ENCODE results near the gene FAM117A.
"Not testable (repeated sequence)": the region's sequence is repeated elsewhere in the genome, so short reads cannot be mapped to it uniquely, and the experiment has no call there.

Gene FAM117A

DNA sequence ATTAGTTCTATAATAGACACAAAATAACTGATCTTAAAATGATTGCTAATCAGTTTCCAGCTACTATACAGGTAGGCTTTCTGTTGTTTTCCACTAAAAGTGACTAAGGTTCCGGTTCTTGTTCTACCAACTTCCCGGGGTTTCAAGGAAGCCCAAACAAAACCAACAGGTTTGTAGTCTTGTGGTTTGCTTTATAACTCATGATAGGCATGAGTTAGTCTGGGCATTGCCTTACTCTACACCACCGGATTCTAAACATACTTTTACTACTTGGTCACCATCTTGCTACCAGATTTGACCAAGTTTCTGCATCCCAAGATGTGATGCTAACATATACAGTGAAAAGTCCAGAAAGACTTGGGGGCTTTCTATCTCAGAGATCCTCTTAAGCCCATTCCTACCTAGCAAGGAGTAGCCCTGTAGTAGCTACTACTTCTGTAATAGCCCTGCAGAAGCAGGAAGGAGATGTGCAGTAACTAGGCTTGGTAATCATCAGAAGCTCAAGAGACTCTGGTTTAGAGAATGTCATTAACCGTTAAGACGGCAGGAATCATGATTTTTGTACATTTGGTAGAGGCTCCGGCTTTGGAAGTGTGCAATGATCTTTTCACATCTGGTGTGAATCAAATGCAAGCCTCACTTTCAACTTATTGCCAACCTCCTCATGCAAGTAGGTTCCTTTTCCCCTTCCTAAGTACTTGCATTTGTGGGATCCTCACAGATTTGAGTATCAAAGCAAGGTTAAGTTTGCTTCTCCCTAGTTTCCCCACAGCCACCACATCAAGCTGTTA lies 1.6 kb downstream of the FAM117A start:
- no peak for DNase-seq

DNA sequence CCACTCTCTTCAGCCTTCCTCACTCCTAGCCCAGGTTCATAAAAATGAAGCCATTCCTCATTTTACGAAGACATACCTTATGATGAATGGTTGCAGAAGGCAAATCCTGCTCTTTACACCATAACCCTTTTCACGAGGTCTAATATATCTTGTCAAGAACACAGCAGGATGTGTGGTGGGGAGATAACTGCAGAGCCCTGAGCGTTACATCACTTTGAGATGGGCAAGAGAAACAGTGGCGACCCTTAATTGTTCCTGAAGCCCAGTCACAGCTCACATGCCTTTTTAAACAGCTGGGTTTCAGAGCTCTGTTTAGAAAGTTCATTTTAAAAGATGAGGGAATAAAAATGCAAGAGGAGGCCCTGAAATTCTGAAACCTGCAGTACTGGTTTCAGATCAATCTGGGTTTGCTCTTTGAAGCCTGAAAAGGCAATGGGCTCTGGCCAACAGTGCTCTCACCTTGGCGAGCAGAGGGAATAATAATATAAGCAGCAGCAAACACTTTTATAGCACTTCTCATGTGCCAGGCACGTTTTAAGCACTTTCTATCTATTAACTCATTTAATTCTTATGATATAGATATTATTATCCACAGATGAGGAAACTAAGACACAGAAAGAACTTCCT lies 2.9 kb downstream of the FAM117A start:
- DNase-seq, result no peak

- DNase-seq, result no peak
Observed at GRCh38 chr17:49760296-49760695, 3.6 kb downstream of the FAM117A start.

GRCh38 chr17:49759203-49759602 lies 4.7 kb downstream of the FAM117A start:
- no peak for DNase-seq

- DNase-seq, result not testable (repeated sequence)
Observed at GRCh38 chr17:49758464-49759010, 5.4 kb downstream of the FAM117A start.

- DNase-seq, result no peak
Observed at GRCh38 chr17:49757151-49757777, 6.7 kb downstream of the FAM117A start.

DNA sequence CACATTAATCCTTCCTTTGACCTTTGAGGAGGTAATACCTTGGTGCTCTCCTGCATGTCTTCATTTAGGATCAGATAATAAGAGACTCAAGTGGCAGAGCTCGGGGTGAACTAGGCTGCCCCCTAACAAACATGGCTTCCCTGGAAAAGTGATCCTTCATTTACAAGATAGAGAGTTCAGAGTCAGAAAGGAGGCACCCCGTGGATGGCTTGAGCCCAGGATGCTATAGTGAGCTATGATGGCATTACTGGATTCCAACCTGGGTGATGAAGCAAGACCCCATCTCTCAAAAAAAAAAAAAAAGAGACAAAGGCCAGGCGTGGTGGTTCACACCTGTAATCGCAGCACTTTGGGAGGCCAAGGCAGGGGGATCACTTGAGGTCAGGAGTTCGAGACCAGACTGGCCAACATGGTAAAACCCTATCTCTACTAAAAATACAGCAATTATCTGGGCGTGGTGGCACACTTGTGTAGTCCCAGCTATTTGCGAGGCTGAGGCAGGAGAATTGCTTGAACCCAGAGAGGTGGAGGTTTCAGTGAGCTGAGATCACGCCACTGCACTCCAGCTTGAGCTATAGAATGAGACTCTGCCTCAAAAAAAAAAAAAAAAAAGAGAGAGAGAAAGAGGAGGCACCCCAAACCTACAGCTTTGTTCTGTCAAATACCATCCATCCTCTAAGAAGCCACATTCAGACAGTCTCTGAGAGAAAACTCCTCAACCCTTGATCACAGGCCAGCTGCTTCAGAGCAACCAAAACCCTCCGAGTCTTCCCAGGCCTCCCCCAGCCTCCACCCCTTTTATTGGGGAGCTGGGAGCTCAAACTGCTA lies 7.4 kb downstream of the FAM117A start:
- no peak for DNase-seq

GRCh38 chr17:49755663-49756283 lies 8.2 kb downstream of the FAM117A start:
- no peak for DNase-seq

GRCh38 chr17:49753959-49754391 lies 10.0 kb downstream of the FAM117A start:
- no peak for DNase-seq

GRCh38 chr17:49752508-49752907 lies 11.4 kb downstream of the FAM117A start:
- DNase-seq, result no peak

GRCh38 chr17:49749730-49750129 lies 14.2 kb downstream of the FAM117A start:
- no peak for DNase-seq

GRCh38 chr17:49748791-49749190 lies 15.1 kb downstream of the FAM117A start:
- DNase-seq, result peak; percentile 10 to 45 (median 18)

DNA sequence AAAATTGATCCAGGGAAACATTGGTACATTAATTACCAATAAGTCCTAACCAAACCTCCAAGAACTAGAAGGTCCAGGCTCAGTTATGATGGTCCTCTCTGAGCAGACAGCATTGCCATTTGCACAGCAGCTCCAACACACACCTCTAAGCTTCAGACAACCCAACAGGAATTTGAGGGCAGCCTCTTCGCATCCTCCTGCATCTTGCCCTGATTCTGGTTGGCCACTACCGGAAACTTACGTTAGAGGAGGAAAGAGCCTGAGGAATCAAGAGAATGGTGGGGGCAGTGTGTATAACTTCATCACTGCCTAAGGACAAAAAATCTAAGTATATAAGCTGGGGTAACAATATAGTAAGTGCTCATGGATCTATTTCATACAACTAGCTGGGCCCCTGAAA lies 15.7 kb downstream of the FAM117A start:
- DNase-seq, result no peak

- no peak for DNase-seq
Observed at GRCh38 chr17:49747632-49748031, 16.3 kb downstream of the FAM117A start.

DNA sequence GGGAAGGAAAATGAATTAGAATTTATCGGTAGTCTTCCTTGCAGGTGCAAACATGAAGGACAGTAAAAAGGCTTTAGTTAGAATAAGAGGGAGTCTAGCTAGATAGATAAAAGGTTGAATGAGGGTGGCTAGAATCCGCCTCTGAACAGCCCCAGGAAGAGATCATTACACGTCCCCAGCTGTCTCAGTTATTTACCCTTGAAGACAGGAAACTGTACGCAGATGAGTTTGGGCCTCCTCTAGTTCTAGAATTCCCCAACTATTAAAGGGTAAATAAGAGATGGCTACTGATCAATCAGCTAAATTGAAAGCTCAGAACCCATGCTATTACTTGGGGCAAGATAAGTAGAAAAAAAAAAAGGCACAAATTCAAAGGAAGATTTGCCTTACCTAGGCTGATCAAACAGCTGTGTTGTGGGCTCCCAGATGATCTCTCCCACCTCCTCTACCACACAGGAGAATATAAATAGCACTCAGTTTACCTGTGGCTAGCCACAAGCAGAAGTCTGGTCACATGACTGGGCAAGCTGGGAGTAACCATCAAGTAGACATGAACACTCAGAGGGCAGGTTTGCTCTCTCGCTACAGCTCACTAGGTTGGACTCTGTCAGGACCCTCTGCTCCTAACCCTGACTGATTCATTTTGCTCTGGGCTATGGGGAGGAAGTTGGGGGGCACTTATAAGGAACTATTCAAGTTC lies 17.0 kb downstream of the FAM117A start:
- DNase-seq, result peak in 1 of 4 experiments; percentile 7

GRCh38 chr17:49745175-49746139 lies 18.5 kb downstream of the FAM117A start:
- no peak for DNase-seq

DNA sequence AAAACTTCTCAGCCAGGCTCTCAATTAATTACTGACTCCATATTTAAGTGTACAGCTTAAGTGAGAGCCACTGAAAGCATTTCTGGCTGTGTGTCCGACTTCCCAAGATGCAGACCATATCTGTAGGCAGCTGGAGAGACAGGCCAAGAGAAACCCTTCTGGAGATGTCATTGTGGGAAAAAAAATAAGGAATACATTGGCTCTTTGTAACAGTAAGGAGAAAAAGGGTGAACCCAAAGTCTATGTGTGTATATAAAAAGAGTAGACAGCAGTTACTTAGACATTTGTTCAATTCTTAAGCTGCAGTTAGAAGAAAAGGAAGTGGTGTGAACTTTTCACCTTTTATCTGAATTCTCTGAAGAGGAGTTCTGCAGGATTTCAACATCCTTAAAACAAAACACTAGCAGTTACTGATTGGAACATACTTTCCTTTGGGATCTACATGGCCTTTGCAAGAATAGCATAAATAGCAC lies 21.7 kb downstream of the FAM117A start:
- no peak for DNase-seq

GRCh38 chr17:49741692-49742076 lies 22.2 kb downstream of the FAM117A start:
- no peak for DNase-seq

GRCh38 chr17:49741009-49741691 lies 22.8 kb downstream of the FAM117A start:
- DNase-seq, result no peak
